Activated T-helper 1 cell treated with anti-CD3 and anti-CD28 coated beads, Interleukin-2, amount 50 U/mL, for 16 hours (primary cell): Measurements from ENCODE around the gene PLEKHM2.

Experiments
- DNase-seq, 2 donors: peaks; one replicate each; pipeline ENCODE4 v3.0.0-alpha.2; 2020; ENCODE audit warnings: low read depth in 1 of 2, low spot score in 1 of 2

The PLEKHM2 gene

GRCh38 chr1:15737324-15738319 is 53.5 kb downstream of the PLEKHM2 start:
- DNase-seq: no peak

- DNase-seq: no peak
These were observed 54.4 kb downstream of the PLEKHM2 start for GRCh38 chr1:15738416-15739113.

GRCh38 chr1:15739259-15739658 is 55.1 kb downstream of the PLEKHM2 start:
- DNase-seq: no peak

- DNase-seq: no peak
These were observed 55.6 kb downstream of the PLEKHM2 start for GRCh38 chr1:15739745-15740144.

GRCh38 chr1:15740924-15741850 is 57.1 kb downstream of the PLEKHM2 start:
- DNase-seq: peak; percentile 37 to 54

- no peak for DNase-seq
These were observed 58.2 kb downstream of the PLEKHM2 start, which contains the start of gene TMEM82 for GRCh38 chr1:15742339-15742801. Gene TMEM82, plus strand, starts transcription at chr1:15742499. Its CDS starts 61 bp downstream, at chr1:15742560.

GRCh38 chr1:15744122-15744679 is 60.1 kb downstream of the PLEKHM2 start:
- no peak for DNase-seq

GRCh38 chr1:15747378-15747777 is 63.3 kb downstream of the PLEKHM2 start:
- no peak for DNase-seq

GRCh38 chr1:15748264-15748663 is 64.1 kb downstream of the PLEKHM2 start:
- DNase-seq: no peak

- no peak for DNase-seq
These were observed 64.7 kb downstream of the PLEKHM2 start for GRCh38 chr1:15748690-15749398.

GRCh38 chr1:15749399-15750291 is 65.5 kb downstream of the PLEKHM2 start:
- no peak for DNase-seq

- DNase-seq: no peak
These were observed 66.8 kb downstream of the PLEKHM2 start for GRCh38 chr1:15750924-15751323.

- no peak for DNase-seq
These were observed 67.6 kb downstream of the PLEKHM2 start for GRCh38 chr1:15751717-15752116.

GRCh38 chr1:15753776-15754175 is 69.7 kb downstream of the PLEKHM2 start:
- DNase-seq: no peak

- no peak for DNase-seq
These were observed 71.0 kb downstream of the PLEKHM2 start for GRCh38 chr1:15755021-15755645.

GRCh38 chr1:15755646-15756040 is 71.5 kb downstream of the PLEKHM2 start:
- DNase-seq: no peak

- no peak for DNase-seq
These were observed 72.3 kb downstream of the PLEKHM2 start for GRCh38 chr1:15756143-15757015.
